ENCODE results near the gene USP28.
"Not testable (repeated sequence)": the region's sequence is repeated elsewhere in the genome, so short reads cannot be mapped to it uniquely, and the experiment has no call there.

The USP28 gene

GRCh38 chr11:113875234-113876073, at the start of gene USP28:
Gene USP28 (minus strand): TSS chr11:113875572. CDS start chr11:113875501, 71 bp downstream.
- peak; percentile 99 for DNase-seq (ENCODE audit: low spot score)

- no peak for DNase-seq (ENCODE audit: low spot score)
Observed at GRCh38 chr11:113923572-113923971, 48.2 kb upstream of the USP28 start.

DNA sequence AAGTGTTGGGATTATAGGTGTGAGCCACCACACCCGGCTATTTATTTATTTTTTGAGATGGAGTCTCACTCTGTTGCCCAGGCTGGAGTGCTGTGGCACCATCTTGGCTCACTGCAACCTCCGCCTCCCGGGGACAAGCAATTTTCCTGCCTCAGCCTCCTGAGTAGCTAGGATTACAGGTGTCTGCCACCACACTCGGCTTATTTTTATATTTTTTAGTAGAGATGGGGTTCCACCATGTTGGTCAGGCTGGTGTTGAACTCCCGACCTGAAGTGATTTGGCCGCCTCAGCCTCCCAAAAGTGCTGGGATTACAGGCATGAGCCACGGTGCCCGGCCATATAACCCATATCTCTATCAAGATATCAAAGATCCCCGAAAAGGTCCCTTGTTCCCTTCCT, 36.1 kb upstream of the USP28 start:
- DNase-seq (ENCODE audit: low spot score): not testable (repeated sequence)

GRCh38 chr11:113908098-113908497, 32.7 kb upstream of the USP28 start:
- no peak for DNase-seq (ENCODE audit: low spot score)

- DNase-seq (ENCODE audit: low spot score): no peak
Observed at GRCh38 chr11:113907681-113908080, 32.3 kb upstream of the USP28 start.

- DNase-seq (ENCODE audit: low spot score): no peak
Observed at GRCh38 chr11:113907152-113907551, 31.8 kb upstream of the USP28 start.

- no peak for DNase-seq (ENCODE audit: low spot score)
Observed at GRCh38 chr11:113906516-113906915, 31.1 kb upstream of the USP28 start.

DNA sequence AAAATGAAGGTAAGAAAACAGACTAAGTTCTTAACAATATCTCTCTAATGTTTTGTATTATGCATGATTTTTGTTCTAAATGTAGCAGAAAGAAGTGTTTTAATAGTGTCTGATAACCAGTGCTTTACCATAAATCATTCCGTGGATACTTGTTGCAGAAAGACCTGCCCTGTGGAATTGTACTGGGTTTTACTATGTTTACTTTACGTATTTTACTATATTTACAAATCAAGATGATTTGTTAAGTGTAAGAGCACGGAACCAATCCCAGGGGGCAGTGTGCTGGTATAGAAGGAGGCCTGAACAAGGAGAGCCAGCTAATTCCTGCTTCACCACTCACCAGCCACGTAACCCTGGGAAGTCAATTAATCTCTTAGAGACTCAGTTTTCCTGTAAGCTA, 30.7 kb upstream of the USP28 start:
- peak; percentile 13 for DNase-seq (ENCODE audit: low spot score)

DNA sequence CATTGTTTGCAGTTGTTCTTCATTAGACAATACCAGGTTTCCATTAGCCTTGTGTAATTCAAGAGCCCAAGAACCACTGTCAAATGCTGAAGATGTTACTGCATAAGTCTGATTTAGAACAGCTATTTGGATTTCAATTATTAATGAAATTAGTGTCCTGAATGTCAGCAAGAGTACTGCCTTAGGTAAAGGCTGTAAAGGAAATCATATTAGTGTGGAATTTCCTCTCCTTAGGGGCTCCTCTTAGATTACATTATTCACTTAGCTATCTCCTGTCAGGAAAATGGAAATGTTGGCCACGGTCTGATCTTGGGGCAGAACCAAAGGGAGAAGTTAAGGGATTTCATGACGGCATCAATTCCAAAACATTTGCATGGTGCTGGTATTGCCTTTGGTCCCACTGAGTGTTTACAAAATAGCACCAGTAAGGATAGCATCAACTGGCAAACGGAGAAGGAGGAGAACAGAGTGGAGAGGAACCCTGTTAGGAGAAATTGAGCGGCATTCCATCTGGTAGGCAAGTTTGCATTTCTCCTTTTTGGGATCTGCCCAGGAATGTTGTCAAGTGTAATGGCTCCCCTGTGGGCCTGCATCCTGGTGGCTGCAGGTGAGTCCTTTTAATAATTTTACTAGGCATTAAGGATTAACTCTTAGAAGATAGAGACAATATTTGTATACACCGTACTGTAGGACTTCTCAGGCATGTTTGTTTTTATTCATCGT, 29.2 kb upstream of the USP28 start, which contains the start of gene HTR3B:
Gene HTR3B (plus strand): TSS at position 418 of the 723 bp plus-strand sequence. CDS start 138 bp downstream, at position 556.
- no peak for DNase-seq (ENCODE audit: low spot score)

GRCh38 chr11:113901141-113901540, 25.8 kb upstream of the USP28 start:
- DNase-seq (ENCODE audit: low spot score): no peak

DNA sequence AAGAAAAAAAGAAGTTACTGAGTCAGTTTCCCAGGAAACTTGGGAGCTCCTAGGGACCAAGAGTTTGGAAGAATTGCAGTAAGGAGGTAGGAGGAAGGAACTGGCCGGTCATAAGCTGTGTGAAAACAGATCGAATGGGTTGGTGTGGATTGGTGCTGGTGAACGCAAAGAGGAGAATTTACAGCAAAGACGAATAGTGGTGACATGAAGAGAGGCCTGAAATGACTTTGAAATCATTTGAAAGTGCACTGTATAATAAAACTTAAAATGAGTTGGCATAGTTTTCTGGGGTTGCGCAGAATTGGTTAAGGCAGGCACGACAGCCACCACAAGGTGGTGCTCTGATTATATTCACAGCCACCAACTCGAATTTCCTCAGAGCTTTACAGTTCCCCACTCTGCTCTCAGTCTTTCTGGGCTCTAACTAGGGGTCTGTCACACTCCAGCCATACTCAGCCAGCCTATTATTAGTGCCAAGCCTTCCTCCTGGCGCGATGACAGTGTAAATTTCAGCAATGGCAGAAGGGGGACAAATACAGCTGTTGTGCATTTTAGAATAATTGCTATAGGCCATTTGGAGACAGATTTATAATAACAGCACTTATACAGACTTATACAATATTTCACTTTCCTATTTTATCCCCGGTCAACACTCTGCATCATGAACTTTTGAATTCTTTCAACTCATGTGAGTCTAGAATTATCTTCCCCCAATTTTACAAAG, 20.9 kb upstream of the USP28 start:
- DNase-seq (ENCODE audit: low spot score): peak; percentile 47

- DNase-seq (ENCODE audit: low spot score): no peak
Observed at GRCh38 chr11:113895367-113896155, 20.2 kb upstream of the USP28 start.

GRCh38 chr11:113894421-113894996, 19.1 kb upstream of the USP28 start:
- DNase-seq (ENCODE audit: low spot score): no peak

- DNase-seq (ENCODE audit: low spot score): no peak
Observed at GRCh38 chr11:113888848-113889247, 13.5 kb upstream of the USP28 start.

- DNase-seq (ENCODE audit: low spot score): no peak
Observed at GRCh38 chr11:113885897-113886296, 10.5 kb upstream of the USP28 start.

- no peak for DNase-seq (ENCODE audit: low spot score)
Observed at GRCh38 chr11:113884361-113884836, 9.0 kb upstream of the USP28 start.

- DNase-seq (ENCODE audit: low spot score): no peak
Observed at GRCh38 chr11:113881856-113882255, 6.5 kb upstream of the USP28 start.

- DNase-seq (ENCODE audit: low spot score): no peak
Observed at GRCh38 chr11:113880971-113881370, 5.6 kb upstream of the USP28 start.

GRCh38 chr11:113879446-113879845, 4.1 kb upstream of the USP28 start:
- DNase-seq (ENCODE audit: low spot score): not testable (repeated sequence)

DNA sequence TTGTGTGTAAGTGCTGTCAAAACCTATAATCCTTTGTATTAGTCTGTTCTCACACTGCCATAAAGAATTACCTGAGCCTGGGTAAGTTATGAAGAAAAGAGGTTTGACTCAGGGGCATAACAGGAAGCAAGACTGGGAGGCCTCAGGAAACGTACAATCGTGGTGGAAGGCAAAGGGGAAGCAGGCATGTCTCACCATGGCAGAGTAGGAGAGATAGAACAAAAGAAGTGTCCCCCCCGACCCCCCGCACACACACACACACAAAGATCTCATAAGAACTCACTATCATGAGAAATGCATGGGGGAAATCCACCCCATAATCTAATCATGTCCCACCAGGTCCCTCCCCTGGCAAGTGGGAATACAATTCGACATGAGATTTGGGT, 2.3 kb upstream of the USP28 start:
- no peak for DNase-seq (ENCODE audit: low spot score)
